HG02678 (cell line): ENCODE data around the gene MICALL2.

ENCODE experiments used
- ATAC-seq: cut with Tn5 transposase; IDR thresholded peaks from one replicate; pipeline ENCODE4 v1.9.1; 2021; ENCODE audit warnings: mild to moderate bottlenecking, moderate library complexity; ENCODE audit not compliant: unreplicated experiment

MICALL2 gene

DNA sequence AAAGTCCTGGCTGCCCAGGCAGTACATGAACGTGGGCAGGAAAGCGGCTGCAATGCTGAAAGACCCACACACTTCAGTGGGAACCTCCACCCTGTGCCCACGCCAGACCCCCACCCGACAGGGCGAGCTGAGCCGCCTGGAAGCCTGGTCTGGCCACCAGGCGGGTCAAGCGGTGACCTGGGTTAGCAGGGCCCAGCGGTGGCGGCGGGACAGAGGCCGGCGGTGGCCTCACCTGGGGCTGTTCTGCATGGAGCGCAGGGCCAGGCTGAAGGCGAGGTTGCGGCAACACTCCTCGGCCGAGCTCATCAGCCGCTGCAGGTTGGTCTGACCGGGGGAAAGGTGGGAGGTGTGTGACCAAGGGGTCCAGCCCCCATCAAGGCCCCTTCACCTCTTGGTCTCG, 11.6 kb upstream of the MICALL2 start:
- ATAC-seq, result no peak

- no peak for ATAC-seq
Measured at GRCh38 chr7:1468643-1469298, 9.5 kb upstream of the MICALL2 start.

GRCh38 chr7:1468203-1468602, 8.9 kb upstream of the MICALL2 start:
- no peak for ATAC-seq

DNA sequence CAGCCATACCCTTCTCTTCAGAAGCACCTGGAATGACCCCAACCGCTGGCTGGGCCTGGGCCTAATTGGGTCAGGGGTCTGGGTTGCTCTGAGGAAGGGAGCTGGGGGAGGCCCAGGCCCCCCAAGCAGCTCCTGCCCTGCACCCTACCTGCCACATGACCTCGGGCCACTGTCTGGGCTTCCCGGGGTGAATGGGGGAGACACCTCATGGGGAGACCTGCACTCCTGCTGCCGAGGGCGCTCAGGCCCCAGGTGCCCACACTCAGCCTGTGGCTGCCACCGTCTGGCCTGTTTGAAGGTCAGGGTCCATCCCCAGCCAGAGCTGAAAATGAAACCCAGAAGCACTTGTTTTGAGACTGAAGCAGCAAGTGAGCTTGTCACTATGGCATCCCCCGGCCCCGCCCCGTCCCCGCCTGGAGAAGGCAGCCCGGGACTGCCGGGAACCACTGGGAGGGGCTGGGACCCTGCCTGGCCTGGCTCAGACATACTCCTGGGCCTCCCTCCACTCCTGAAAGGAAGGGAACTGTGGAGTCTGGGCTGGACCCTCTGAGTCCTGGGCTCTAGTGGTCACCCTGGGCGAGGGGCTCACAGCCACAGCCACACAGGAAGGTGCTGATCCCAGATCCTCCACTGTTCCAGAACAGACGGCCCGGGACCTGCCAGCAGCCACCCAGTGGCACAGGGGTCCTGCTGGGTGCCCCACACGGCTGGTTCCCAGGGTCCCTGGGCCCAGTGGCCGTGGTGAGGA, 7.4 kb upstream of the MICALL2 start:
- ATAC-seq, result no peak

DNA sequence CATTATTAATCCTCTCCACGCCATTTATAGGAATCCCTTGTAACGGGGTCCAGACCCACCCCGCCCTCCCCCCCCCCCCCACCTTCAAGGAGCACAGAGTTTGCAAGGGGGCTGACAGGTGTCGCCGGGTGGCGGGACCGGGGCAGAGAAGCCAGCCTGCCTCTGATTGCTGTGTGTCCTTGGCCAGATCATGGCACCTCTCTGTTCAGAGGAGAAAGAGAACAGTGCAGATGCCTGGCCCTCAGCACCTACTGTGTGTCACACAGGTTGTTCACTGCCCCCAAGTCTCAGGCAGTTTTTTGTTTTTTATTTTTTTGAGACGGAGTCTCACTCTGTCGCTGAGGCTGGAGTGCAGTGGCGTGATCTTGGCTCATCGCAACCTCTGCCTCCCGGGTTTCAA, 5.4 kb upstream of the MICALL2 start:
- ATAC-seq, result no peak

- no peak for ATAC-seq
Measured at GRCh38 chr7:1463676-1464223, 4.5 kb upstream of the MICALL2 start.

DNA sequence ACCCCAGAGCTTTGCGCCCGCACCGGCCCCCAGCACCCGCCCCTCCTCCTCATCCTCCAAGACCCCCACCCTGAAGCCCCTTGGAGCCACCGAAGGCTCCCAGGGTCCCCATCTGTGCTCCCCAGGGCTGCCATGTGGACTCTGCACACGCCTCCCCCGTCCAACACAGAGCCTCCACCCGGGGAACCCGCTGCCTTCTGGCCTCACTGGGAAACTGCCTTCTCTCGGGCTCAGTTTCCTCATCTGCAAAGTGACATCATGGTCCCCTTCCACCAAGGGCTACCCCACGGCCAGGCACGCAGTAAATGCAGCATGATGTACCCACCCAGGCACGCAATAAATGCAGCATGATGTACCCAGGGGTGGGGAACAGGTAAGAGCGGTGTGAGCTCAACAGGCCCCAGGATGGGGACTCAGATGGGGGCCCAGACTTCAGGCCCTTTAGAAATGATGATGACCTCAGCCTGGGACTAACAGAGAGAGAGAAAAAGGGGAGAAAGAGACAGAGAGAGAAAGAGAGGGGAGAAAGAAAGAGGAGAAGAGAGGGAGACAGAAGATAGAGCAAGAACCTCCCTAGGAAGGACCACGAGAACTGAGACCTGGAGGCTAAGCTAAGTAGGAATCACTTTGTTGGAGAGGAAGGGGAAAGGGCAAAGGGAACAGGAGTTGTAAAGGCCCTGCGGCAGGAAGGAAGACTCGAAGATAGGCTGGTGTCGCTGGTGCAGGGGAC, 2.5 kb upstream of the MICALL2 start:
- ATAC-seq, result no peak

DNA sequence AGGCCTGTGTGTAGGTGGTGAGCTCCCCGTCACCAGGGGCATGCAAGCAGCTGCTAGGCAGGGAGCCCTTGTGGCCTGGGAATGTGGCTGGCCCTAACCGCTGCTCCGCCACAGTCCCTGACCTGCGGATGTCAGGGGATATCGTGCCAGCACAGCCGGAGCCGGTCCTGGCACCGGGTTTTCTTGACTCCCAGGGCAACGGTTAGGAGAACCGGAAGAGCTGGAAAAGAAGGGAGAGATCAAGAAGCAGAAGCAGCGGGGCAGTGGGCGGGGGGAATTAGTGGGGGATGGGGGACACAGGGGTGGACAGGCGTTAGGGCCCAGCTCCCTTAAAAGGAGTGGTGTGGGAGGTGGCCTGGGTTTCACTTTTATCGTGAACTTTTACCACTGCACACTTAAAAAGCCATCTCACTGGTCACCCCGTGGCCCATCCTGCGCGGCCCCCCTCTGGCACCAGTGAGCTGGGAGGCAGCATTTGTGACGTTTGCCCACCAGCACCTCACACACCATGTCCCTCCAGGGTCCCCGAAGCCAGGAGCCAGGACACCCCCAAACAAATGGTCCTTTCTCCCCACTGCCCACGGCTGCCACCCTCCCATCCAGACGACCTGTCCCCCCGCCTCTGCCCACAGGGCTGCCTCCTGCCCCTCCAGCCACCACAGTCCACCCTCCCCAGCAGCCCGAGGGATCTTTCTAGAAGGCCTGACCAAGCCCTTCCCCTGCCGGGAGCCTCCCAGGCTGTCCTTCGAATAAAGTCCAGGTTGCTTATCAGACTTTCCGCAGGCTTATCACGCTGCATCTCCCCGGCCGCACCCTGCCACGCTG, 1.8 kb upstream of the MICALL2 start:
- no peak for ATAC-seq

GRCh38 chr7:1459920-1460820, 900 bp upstream of the MICALL2 start:
- no peak for ATAC-seq

- peak; percentile 96 for ATAC-seq
Measured at GRCh38 chr7:1459512-1459892, 232 bp upstream of the MICALL2 start.

- ATAC-seq, result no peak
Measured at GRCh38 chr7:1457949-1458682, 1.2 kb downstream of the MICALL2 start.

DNA sequence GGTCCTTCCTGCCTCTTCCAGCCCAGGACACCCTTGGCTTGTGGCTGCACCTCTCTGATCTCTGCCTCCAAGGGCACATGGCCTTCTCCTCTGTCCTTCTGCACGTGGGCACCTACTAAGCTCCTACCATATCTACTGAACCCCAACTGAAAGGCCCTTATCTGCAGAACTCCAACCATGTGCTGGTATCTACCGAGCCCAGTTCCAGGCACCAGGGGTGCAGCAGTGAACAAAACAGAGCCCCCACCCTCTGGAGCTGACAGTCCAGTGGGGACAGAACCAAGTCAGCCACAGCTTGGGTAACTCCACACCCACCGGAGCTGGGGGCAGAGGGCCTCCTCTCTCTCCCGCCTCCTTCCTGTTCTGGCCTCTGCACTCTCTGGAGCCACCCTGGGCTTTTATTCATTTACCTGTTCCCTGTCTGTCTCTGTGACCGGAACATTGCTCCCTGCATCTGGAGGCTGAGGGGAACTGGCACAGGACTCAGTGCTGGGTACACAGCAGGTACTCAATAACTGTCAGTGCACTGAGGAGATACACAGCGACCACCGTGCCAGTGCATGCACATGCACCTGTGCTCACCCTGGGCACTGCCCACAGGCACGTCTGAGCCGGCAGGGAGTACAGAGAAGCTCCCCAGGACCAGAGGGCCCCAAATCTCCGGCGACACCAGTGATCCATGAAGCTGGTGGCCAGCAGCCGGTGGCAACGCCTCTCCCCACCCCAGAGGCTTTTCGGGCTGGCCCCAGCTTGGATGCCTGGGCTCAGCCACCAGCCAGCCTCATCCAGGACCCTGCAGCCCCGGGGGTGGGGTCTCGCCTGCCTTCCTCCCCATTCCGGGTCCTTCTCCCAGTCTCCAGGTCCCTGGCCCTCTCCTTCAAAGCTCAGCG, 2.0 kb downstream of the MICALL2 start:
- ATAC-seq, result no peak

GRCh38 chr7:1455955-1456354, 3.3 kb downstream of the MICALL2 start:
- no peak for ATAC-seq

- ATAC-seq, result no peak
Measured at GRCh38 chr7:1455241-1455939, 3.9 kb downstream of the MICALL2 start.

DNA sequence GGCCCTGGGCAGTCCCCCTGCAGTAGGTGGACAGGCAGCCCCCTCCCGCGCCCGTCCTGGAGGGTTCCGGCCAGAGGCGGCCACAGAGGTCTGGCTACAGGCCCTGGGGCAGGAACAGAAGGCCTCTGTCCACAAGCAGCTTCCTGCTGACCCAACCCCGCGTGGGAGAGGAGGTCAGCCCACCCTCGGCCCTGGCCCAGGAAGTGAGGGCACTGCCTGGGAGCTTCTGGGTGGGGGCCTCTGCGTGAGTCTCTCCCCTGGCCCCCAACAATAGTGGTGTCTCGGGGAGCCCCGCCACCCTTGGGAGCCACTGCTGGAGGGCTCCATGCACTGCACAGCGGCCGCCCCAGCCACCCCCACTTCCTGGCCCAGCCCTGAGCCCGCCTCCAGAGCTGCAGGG, 4.7 kb downstream of the MICALL2 start:
- ATAC-seq, result no peak

- ATAC-seq, result no peak
Measured at GRCh38 chr7:1452205-1452604, 7.1 kb downstream of the MICALL2 start.

DNA sequence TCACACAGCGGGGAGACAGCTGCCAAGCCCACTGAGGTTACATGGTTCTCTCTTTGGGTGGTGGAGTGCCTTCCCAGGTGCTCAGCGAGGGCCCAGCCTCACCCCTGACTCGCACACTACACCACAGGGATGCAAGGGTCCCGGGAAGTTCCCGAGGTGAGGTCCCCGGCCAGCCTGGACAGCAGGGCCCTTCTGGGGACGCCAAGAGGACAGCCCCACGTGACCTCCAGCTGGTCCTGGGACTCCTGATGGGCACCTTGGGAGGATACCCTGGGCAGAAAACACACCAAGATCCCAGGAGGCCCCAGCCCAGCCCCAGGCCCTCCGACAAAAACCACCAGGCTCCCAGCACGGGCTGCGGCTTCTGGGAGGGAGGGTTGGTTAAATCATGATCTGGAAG, 8.3 kb downstream of the MICALL2 start:
- no peak for ATAC-seq

GRCh38 chr7:1450431-1450830, 8.8 kb downstream of the MICALL2 start:
- no peak for ATAC-seq
